HG03558 (cell line): Measurements from ENCODE around the gene BCORL1.

Source experiments
- ATAC-seq: cut with Tn5 transposase; IDR thresholded peaks from one replicate; pipeline ENCODE4 v1.9.1; 2021; ENCODE audit warnings: moderate number of reproducible peaks; ENCODE audit not compliant: unreplicated experiment; ENCODE audit errors: extremely low read depth

The BCORL1 gene

GRCh38 chrX:130005089-130005807 is 22.8 kb downstream of the BCORL1 start:
- no peak for ATAC-seq

GRCh38 chrX:130009658-130010223 is 27.3 kb downstream of the BCORL1 start:
- no peak for ATAC-seq

- no peak for ATAC-seq
These were observed 30.2 kb downstream of the BCORL1 start for GRCh38 chrX:130012683-130013082.

- ATAC-seq = no peak
These were observed 31.2 kb downstream of the BCORL1 start for GRCh38 chrX:130013661-130014060.

DNA sequence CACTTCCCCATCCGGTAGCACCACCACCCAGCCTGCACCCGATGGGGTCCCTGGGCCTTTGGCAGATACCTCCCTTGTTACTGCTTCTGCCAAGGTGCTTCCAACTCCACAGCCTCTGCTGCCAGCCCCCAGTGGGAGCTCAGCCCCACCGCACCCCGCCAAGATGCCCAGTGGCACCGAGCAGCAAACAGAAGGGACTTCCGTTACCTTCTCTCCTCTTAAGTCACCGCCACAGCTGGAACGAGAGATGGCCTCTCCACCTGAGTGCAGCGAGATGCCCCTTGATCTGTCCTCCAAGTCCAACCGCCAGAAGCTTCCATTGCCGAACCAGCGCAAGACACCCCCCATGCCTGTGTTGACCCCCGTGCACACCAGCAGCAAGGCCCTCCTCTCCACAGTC is 31.9 kb downstream of the BCORL1 start:
- no peak for ATAC-seq

DNA sequence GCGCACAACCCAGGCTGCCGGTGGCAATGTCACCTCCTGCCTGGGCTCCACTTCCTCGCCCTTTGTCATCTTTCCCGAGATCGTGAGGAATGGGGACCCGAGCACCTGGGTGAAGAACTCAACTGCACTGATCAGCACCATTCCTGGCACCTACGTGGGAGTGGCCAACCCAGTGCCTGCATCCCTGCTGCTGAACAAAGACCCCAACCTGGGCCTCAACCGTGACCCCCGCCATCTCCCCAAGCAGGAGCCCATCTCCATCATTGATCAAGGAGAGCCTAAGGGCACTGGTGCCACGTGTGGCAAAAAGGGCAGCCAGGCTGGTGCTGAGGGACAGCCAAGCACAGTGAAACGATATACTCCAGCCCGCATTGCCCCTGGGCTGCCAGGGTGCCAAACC is 32.3 kb downstream of the BCORL1 start:
- no peak for ATAC-seq

GRCh38 chrX:130015181-130015580 is 32.7 kb downstream of the BCORL1 start:
- no peak for ATAC-seq

GRCh38 chrX:130018143-130018542 is 35.7 kb downstream of the BCORL1 start:
- ATAC-seq = no peak

GRCh38 chrX:130020661-130021324 is 38.4 kb downstream of the BCORL1 start:
- ATAC-seq = no peak

DNA sequence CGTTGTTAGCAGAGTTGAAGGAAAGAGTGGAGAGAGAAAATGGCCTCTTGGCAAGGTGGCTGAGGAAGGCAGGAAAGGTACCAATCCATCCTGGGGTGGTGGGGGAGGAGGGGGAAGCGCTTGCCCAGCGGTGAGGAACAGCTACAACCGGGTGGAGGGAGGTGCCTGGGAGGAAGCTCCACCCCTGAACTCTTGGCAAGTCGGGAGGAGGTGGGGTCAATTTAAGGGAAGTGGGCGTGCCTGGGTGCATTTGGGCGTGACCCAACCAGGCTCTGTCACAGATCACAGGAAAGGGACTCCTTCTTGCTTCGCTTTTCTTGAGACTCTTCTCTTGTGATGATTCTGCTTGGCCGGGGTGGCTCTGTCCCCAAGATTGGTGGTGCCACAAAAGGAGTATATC is 41.7 kb downstream of the BCORL1 start:
- ATAC-seq = peak; percentile 85

GRCh38 chrX:130025256-130025655 is 42.8 kb downstream of the BCORL1 start:
- ATAC-seq = no peak

- no peak for ATAC-seq
These were observed 45.1 kb downstream of the BCORL1 start for GRCh38 chrX:130027569-130027968.

GRCh38 chrX:130028196-130028595 is 45.8 kb downstream of the BCORL1 start:
- no peak for ATAC-seq

DNA sequence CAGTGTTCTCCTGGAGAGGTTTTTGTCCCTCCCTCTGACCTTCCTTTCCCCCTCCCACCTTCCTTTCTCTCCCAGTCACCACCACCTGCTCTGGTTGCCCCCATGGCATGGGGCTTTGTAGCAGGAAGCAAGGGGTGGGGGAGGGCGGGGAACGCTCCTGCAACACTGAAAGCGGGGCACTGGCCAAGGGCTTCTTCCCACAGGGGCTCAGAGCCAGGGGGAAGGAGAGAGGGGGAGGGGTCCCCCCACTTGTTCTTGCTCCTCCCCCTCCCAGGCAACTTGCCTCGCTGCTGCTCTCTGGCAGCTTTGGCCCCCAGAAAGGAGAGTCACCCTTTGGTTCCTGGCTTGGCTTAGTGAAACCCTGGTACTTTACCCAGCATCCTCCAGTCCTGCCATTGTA is 48.4 kb downstream of the BCORL1 start:
- no peak for ATAC-seq

DNA sequence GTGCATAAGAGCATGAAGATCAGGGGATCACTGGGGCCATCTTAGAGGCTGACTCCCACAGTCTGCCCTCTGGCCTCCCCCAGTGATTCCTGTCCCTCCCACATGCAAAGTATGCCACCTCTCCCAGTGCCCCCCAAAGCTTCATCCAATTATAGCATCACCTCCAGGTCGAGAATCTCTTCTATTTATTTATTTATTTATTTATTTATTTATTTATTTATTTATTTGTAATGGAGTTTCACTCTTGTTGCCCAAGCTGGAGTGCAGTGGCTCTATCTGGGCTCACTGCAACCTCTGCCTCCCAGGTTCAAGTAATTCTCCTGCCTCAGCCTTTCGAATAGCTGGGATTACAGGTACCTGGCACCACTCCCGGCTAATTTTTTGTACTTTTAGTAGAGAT is 50.1 kb downstream of the BCORL1 start:
- no peak for ATAC-seq

- ATAC-seq = no peak
These were observed 51.7 kb downstream of the BCORL1 start for GRCh38 chrX:130034178-130034577.

DNA sequence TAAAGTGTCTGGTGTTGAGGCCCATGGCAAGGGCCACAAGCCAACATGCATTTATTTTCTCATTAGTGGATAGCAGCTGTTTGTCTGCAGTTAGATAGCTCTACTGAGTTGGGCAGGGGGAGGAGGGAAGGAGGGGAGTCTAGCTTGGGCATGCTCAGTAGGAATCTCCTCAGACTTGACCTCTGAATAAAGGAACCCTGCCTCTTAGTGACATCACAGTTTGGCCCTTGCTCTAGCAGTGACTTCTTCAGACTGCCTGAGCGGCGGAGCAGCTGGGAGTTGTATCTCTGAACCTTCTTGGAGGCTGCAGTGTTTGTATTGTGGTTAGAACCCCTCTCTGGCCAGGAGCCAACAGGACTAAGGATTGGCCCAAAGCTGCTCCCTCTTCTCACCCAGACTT is 57.4 kb downstream of the BCORL1 start:
- no peak for ATAC-seq

DNA sequence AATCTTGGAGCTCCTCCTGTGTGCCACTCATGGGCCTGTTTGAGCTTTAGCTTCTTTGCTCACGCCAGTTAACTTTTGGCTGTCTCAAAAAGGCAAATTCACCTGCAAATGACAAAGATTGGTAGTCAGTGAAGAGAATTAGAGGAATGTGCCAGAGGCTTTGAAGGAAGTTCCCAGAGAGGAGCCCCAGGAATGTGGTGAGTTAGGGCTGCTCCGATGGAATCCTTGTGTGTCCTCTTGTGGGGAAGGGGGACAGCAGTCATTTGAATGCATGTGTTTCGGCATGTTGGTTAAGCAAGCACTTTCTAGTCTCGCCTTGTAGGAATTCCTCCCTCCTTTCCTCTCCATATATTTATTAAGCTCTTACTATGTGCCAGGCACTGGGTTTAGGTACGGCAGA is 65.0 kb downstream of the BCORL1 start:
- ATAC-seq = no peak

DNA sequence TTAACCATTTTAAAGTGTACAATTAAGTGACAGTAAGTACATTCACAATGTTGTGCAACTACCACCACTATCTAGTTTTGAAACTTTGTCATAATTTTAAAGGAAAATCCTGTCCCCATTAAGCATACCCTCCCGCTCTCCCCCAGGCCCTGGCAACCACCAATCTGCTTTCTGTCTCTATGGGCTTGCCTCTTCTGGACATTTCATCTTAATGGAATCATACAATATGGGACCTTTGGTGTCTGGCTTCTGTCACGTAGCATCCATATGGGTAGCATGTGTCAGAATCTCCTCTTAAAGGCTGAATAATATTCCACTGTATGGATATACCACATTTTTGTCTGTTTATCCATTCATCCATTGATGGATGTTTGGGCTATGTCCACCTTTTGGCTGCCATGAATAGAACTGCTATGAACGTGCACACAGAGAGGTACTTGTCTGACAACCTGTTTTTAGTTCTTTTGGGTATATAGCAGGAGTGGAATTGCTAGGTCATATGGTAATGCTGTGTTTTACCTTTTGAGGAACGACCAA is 66.3 kb downstream of the BCORL1 start:
- ATAC-seq = no peak

- no peak for ATAC-seq
These were observed 67.4 kb downstream of the BCORL1 start for GRCh38 chrX:130049821-130050220.

DNA sequence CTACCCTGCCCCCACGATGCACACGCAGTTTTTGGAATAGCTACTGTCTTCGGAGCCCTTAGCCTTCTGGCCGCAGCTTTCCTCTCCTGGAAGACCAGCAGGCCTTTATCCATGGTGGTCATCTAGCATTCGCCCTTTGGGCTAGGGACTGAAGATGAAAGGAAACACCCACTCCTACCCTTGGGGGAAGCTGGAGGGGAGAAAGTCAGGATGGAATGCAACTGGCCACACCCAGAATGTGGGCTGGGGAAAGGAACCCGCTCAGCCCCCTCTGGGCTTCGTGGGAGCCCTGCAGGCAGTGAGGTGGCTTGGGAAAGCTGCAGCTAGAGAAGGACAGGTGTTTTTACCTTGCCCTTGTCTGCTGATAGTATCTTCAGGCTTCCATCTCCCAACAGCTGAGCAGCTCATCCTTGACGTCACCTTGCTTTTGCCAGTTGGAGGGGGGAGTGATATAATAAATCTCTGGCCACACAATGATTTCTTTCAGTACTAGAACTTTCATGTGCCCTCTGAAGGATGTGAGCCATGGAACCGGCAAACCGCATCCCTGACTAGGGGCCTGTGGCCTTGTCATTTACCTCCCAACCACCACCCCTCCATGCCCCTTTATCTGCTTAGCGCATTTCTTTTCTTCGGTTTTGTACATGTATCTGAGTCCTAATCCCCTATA is 68.9 kb downstream of the BCORL1 start:
- ATAC-seq = no peak
